ENCODE results near the gene CCDC120. TPM values are rescaled to one million over a fixed set of nuclear protein-coding genes. Genes with fewer than 3 reads are reported as not detected.

CCDC120 gene
- total RNA-seq, 1 donor from 2014 or later, result 35.1 TPM

DNA sequence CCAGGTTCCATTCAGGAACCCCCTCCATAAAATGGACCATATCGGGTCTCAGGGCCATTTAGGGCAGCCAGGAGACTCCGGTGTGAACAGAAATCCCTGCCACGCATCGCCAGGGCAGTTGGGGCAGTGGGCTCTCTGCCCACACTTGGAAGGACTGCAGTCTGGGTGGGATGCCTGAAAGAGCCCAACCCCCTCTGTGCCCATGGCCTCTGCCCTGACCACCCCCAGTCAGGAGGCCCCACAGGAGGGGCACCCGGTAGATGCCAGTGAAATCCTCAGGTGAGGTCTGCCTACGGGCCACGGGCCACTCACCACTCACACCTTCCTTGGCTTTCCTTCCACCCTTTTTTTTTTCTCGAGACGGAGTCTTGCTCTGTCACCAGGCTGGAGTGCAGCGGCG, 10.2 kb downstream of the CCDC120 start:
- no peak for TF ChIP-seq CTCF (IDR thresholded peaks at IDR 0.05; ENCODE audit: unreplicated experiment)
- peaks cover 2% of the 10 kb centered on the region for H3K36me3 Mint-ChIP-seq

DNA sequence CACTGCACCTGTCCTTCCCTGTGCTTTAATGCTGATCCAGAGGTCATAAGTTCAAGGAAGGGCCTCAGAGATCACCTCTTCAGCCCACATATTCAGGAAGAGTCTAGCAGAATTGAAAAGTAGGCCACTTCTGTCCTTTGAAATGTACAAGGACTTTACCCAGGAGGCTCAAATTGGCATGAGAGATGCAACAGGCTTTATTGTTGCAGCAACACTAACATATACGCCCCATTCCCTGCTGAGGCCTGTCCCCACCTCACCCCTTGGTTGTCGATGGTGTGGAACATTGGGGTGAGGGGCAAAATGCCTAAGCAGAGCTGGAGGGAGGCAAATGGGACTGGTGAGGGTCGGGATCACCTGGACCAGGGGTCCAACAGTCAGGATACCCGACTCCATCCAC, 12.2 kb downstream of the CCDC120 start:
- no peak for TF ChIP-seq CTCF (IDR thresholded peaks at IDR 0.05; ENCODE audit: unreplicated experiment)
- Mint-ChIP-seq H3K4me1 (peaks cover 14% of the 10 kb centered on the region), H3K4me3 (no peak overlapping the region), H3K36me3 (peaks cover 1% of the 10 kb centered on the region), H3K9me3 (no peaks in the 10 kb centered on the region), H3K27ac (no peak overlapping the region), H3K27me3 (ENCODE audit: low read depth) (no peaks in the 10 kb centered on the region)
- no peak for DNase-seq (ENCODE audit: low spot score in 2 of 2, unreplicated experiment in 2 of 2)

More for the DNA sequence above, 10.2 kb downstream of the CCDC120 start:
- no peak for DNase-seq (ENCODE audit: low spot score in 2 of 2, unreplicated experiment in 2 of 2)
- Mint-ChIP-seq H3K9me3 (no peaks in the 10 kb centered on the region), H3K4me1 (peaks cover 12% of the 10 kb centered on the region), H3K27me3 (ENCODE audit: low read depth) (no peaks in the 10 kb centered on the region), H3K27ac (peak overlapping the region; percentile 34), H3K4me3 (no peak overlapping the region)

DNA sequence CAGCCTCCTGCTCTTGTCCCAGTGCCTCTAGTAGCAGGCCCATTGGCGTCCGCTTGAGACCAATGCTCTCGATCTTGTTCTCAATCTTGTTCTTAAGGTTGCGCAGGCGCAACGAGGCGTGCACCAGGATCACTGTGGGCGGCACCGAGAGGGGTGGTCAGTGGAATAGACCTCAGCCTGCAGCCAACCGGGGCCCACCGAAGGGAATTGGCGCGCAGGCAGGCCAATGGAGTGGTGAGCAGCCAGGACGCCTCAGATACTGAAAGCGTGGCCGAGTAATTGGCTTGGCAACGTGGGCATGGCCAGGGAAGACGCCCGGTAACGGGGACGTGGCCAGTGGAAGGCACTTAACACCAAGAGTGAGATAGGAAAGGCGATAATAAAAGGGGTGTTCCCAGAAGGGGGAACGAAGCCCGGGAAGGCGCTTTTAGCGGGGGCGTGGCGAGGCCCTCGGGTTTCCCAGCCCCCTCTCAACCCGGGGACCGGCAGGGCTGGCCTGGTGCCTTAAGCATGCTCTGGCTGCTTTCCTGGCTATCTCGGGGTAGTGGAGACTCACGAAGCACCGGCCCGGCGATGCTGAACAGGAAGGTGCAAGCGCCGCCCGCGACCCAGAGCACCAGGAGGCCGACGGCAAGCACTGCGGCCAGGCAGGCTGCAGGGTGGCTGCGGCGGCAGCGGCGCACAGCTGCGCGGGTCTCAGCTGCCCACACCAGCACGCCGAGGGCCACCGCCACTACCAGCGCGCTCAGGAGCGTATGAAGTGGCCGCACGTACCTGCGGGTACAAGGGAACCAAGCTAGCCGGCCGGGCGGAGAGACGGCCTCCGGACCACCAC, 13.3 kb downstream of the CCDC120 start:
- Mint-ChIP-seq H3K27ac (no peak overlapping the region), H3K4me3 (peak overlapping the region; percentile 50), H3K27me3 (ENCODE audit: low read depth) (no peaks in the 10 kb centered on the region), H3K9me3 (no peaks in the 10 kb centered on the region), H3K36me3 (peaks cover 1% of the 10 kb centered on the region), H3K4me1 (peaks cover 14% of the 10 kb centered on the region)
- no peak for DNase-seq (ENCODE audit: low spot score in 2 of 2, unreplicated experiment in 2 of 2)
- TF ChIP-seq CTCF (IDR thresholded peaks at IDR 0.05; ENCODE audit: unreplicated experiment), result no peak

DNA sequence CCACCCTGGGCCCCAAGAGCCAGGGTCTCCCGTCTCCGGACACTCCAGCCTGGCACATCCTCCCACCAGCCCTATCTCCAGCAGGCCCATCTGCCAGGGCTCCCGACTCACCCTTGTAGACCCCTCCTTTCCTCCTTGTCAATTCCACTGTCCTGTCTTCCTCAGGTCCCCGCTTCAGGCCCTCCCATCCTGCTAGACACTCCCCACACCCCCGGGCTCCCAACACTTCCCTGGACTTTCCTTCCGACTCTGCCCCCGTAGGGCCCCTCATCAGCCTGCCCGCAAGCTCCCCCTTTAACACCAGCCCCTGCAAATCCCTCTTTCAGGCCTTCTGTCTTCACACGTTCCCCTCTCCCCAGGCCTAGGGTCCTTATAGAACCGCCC, 13.9 kb downstream of the CCDC120 start:
- H3K4me3 Mint-ChIP-seq, result peak overlapping the region; percentile 80

More for the DNA sequence above, 13.9 kb downstream of the CCDC120 start:
- Mint-ChIP-seq H3K27me3 (ENCODE audit: low read depth) (no peaks in the 10 kb centered on the region), H3K27ac (no peak overlapping the region), H3K36me3 (peaks cover 1% of the 10 kb centered on the region), H3K9me3 (no peaks in the 10 kb centered on the region), H3K4me1 (peaks cover 14% of the 10 kb centered on the region)
- no peak for DNase-seq (ENCODE audit: low spot score in 2 of 2, unreplicated experiment in 2 of 2)
- TF ChIP-seq CTCF (IDR thresholded peaks at IDR 0.05; ENCODE audit: unreplicated experiment), result no peak

All from mesothelial cell of epicardium (in vitro differentiated cells).